HTERT RPE-1 (cell line): ENCODE data around the gene ARMC10.
"Not testable (repeated sequence)": the region's sequence is repeated elsewhere in the genome, so short reads cannot be mapped to it uniquely, and the experiment has no call there.

ENCODE experiments used
- in situ Hi-C: fragments of 300-500 bp; cut with MboI; formaldehyde crosslinking; loops from 4 replicates; pipeline ENCODE4 v1.14.3; 2020; ENCODE audit warnings: low sequenced_read_pairs

ARMC10 gene

GRCh38 chr7:103074519-103075336, at the start of gene ARMC10, which contains the start of gene FBXL13:
Gene ARMC10, plus strand, starts transcription at chr7:103075140. Its CDS starts 133 bp downstream, at chr7:103075273.
Gene FBXL13, minus strand, starts transcription at chr7:103074796.
- in situ Hi-C loops = no loop called here

GRCh38 chr7:103025341-103025740, 49.6 kb upstream of the ARMC10 start:
- in situ Hi-C loops = no loop called here

GRCh38 chr7:103031024-103031423, 43.9 kb upstream of the ARMC10 start:
- in situ Hi-C loops = no loop called here

- in situ Hi-C loops = no loop called here
Measured at GRCh38 chr7:103031781-103032180, 43.2 kb upstream of the ARMC10 start.

GRCh38 chr7:103034318-103034717, 40.6 kb upstream of the ARMC10 start:
- in situ Hi-C loops = not testable (repeated sequence)

DNA sequence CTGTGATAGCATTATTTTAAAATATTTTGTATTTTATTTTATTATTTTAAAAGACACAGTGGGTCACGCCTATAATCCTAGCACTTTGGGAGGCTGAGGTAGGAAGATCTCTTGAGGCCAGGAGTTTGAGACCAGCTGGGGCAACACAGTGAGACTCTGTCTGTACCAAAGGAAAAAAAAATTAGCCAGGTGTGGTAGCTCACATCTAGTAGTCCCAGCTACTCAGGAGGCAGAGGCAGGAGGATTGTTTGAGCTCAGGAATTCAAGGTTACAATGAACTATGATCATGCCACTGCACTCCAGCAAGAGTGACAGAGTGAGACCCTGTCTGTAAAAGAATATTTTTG, 37.5 kb upstream of the ARMC10 start:
- in situ Hi-C loops = no loop called here

DNA sequence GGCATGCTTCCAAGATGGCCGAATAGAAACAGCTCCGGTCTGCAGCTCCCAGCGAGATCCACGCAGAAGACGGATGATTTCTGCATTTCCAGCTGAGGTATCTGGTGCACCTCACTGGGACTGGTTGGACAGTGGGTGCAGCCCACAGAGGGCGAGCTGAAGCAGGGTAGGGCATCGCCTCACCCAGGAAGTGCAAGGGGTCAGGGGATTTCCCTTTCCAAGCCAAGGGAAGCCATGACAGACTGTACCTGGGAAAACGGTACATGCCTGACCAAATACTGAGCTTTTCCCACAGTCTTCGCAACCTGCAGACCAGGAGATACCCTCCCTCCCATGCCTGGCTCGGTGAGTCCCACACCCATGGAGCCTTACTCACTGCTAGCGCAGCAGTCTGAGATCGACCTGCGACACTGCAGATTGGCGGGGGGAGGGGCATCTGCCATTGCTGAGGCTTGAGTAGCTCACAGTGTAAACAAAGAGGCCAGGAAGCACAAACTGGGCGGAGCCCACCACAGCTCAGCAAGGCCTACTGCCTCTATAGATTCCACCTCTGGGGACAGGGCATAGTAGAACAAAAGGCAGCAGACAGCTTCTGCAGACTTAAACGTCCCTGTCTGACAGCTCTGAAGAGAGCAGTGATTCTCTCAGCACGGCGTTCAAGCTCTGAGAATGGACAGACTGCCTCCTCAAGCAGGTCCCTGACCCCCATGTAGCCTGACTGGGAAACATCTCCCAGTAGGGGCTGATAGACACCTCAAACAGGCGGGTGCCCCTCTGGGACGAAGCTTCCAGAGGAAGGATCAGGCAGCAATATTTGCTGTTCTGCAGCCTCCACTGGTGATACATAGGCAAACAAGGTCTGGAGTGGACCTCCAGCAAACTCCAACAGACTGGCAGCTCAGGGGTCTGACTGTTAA, 36.9 kb upstream of the ARMC10 start:
- in situ Hi-C loops = not testable (repeated sequence)

DNA sequence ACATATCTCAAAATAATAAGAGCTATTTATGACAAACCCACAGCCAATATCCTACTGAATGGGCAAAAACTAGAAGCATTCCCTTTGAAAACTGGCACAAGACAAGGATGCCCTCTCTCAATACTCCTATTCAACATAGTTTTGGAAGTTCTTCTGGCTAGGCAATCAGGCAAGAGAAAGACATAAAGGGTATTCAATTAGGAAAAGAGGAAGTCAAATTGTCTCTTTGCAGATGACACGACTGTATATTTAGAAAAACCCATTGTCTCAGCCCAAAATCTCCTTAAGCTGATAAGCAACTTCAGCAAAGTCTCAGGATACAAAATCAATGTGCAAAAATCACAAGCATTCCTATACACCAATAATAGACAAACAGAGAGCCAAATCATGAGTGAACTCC, 33.1 kb upstream of the ARMC10 start:
- in situ Hi-C loops = not testable (repeated sequence)

GRCh38 chr7:103048833-103049232, 26.1 kb upstream of the ARMC10 start:
- in situ Hi-C loops = no loop called here

GRCh38 chr7:103051519-103051918, 23.4 kb upstream of the ARMC10 start:
- in situ Hi-C loops = no loop called here

GRCh38 chr7:103056006-103056405, 18.9 kb upstream of the ARMC10 start:
- in situ Hi-C loops = not testable (repeated sequence)

DNA sequence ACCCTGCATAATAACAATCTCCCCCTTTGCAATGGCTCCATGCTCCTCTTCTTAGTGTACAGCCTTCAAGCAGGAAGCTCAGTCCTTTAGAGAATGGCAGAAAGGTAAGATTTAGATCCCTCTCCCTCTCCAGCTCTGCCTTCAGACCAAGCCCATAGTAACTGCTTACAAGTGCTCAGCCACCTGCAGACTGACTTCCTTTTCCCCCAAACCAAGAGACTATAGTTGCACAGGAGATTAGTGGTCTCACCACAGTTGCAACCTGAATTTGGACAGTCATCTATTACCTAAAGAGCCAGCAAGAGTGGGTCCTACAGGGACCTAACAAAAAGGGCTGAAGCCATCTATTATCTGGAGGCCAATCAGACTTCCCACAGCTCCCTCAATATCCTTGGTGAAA, 16.8 kb upstream of the ARMC10 start:
- in situ Hi-C loops = no loop called here

DNA sequence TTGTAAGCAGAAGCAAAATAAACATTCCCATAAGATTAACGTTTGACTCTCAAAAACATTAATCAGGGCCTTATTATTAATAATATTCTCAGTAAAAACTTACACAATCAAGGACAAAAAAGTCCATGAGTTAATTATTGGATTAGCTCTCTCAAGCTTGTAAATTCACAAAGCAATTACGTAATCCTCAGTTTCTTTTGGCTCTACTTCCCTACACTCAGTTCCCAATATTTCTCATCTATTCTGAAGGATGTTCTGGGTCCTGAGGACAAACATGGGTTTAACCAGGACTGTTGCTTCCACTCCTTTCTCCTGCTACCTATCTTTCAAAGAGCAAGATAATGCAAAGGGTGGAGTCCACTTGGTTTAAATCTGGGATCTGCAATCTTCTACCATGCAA, 15.5 kb upstream of the ARMC10 start:
- in situ Hi-C loops = no loop called here

GRCh38 chr7:103063895-103064294, 11.0 kb upstream of the ARMC10 start:
- in situ Hi-C loops = no loop called here

- in situ Hi-C loops = no loop called here
Measured at GRCh38 chr7:103065667-103066066, 9.3 kb upstream of the ARMC10 start.

DNA sequence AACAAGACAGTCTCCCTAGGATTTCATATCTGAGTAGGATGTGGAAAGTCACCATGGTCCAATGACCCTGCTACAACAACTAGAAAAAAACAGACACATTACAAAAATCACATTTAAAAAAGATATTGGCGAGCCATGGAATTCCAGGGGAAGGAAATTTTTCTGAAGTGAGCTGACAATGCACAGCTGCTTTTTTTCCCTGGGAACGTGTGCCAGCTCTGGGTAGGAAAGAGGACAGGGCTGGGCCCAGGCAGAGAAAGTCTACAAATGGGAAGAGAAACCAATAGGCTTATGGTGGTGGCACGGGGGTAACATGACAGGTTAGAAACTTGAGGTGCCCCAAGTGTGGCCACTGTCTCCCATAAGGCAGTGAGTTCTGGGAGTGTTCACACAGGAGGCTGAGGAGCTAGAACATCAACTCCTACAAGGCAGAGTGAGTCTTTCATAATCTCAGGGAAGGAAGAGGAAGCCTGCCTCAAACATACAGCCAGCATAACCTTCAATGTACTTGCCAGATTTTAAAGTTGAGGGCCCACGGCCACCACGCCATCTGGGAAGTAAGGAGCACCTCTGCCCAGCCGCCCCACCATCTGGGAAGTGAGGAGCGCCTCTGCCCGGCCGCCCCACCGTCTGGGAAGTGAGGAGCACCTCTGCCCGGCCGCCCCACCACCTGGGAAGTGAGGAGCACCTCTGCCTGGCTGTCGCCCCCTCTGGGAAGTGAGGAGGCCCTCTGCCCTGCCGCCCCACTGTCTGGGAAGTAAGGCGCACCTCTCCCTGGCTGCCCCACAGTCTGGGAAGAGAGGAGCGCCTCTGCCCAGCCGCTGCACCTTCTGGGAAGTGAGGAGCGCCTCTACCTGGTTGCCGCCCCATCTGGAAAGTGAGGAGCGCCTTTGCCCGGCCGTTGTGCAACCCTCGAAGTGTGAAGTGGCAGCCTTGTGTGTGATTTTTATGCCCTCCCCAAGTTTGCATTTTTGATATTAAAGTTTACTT, 6.2 kb upstream of the ARMC10 start:
- in situ Hi-C loops = no loop called here

DNA sequence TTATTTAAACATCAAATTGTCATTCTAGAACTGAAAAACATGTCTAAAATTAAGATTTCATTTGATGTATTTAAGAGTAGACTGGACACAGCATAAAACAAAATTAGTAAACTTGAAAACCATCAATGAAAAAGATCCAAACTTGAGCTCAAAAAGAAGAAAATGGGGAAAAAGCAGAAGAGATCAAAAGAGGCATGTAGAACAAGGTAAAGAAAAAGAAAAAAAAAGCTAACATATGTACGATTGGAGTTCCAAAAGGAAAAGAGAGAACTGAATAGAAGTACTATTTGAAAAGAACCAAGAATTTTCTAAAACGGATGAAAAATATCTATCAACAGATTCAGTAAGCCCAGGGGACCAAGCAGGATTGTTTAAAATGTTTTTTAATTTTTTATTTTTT, 3.9 kb upstream of the ARMC10 start:
- in situ Hi-C loops = no loop called here

- in situ Hi-C loops = no loop called here
Measured at GRCh38 chr7:103073989-103074518, 886 bp upstream of the ARMC10 start.

DNA sequence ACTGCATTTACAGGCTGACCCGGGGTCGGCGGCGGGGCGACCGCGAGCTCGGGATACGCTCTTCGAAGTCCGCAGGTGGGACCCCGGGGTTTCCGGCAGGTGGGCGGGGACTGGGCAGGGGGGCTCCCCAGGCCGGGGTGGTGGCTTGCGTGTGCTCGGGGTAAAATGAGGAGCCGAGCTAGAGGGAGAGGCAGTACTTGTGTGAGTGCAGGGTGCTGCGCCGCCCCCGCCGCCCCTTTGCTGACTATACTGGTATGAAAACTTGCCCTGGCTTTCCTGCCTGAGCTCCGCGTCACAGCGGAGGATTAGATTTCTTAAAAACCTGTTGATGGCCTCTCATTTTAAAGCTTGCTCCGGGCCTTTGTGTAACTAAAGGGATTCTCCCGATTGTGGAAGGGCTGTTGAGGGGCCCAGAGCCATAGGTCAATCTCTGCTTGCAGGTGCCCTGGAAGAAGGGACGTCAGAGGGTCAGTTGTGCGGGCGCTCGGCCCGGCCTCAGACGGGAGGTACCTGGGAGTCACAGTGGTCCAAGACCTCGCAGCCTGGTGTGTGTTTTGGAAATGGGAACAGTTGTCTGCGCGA, 488 bp downstream of the ARMC10 start:
- in situ Hi-C loops = no loop called here

DNA sequence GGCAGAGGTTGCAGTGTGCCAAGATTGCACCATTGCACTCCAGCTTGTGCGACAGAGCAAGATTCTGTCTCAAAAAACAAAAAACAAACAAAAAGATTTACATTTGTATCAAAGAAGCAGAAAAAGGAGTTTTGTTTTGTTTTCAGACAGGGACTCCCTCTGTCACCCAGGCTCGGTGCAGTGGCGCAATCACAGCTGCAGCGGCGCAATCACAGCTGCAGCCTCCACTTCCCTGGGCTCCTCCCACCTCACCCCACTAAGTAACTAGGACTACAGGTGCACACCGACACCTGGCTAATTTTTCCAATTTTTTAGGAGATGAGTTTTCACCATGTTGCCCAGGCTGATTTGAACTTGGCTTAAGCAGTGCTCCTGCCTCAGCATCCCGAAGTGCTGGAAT, 1.8 kb downstream of the ARMC10 start:
- in situ Hi-C loops = no loop called here
